ENCODE results near the gene KCND2.

GRCh38 chr7:120729245-120729644 is 456.3 kb downstream of the KCND2 start:
- no peak for TF ChIP-seq CTCF (conservative IDR thresholded peaks at IDR 0.05; ENCODE audit: low read length)
- no peak for TF ChIP-seq EZH2phosphoT487 (IDR thresholded peaks at IDR 0.05; ENCODE audit: borderline replicate concordance, low read depth, low read length)
